HL-60 (cell line): Measurements from ENCODE around the gene MAB21L1.

Experiments used
- GABPA ChIP-seq: IDR thresholded peaks from 2 replicates; pipeline ENCODE4 v1.6.1; 2012; ENCODE audit warnings: low read depth
- POLR2AphosphoS5 ChIP-seq: IDR thresholded peaks from 2 replicates; pipeline ENCODE4 v1.6.1; 2012; ENCODE audit warnings: low read depth
- SPI1 ChIP-seq: IDR thresholded peaks from 2 replicates; pipeline ENCODE4 v1.6.1; 2012; ENCODE audit warnings: low read depth, mild to moderate bottlenecking, borderline replicate concordance
- TF ChIP-seq, protein P1 (sequence below): IDR thresholded peaks from one replicate; pipeline ENCODE4 v1.5.1; 2011; ENCODE audit warnings: low read length, control low read depth, inconsistent platforms; ENCODE audit not compliant: insufficient read depth
- TF ChIP-seq, protein P2 (sequence below): IDR thresholded peaks from 2 replicates; pipeline ENCODE4 v1.6.1; 2012; ENCODE audit warnings: low read depth; ENCODE audit not compliant: insufficient replicate concordance

GRCh38 chr13:35478271-35479037 lies 2.0 kb upstream of the MAB21L1 start:
- TF ChIP-seq, protein P1, sequence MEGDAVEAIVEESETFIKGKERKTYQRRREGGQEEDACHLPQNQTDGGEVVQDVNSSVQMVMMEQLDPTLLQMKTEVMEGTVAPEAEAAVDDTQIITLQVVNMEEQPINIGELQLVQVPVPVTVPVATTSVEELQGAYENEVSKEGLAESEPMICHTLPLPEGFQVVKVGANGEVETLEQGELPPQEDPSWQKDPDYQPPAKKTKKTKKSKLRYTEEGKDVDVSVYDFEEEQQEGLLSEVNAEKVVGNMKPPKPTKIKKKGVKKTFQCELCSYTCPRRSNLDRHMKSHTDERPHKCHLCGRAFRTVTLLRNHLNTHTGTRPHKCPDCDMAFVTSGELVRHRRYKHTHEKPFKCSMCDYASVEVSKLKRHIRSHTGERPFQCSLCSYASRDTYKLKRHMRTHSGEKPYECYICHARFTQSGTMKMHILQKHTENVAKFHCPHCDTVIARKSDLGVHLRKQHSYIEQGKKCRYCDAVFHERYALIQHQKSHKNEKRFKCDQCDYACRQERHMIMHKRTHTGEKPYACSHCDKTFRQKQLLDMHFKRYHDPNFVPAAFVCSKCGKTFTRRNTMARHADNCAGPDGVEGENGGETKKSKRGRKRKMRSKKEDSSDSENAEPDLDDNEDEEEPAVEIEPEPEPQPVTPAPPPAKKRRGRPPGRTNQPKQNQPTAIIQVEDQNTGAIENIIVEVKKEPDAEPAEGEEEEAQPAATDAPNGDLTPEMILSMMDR, result no peak
- TF ChIP-seq POLR2AphosphoS5, result no peak
- TF ChIP-seq, protein P2, sequence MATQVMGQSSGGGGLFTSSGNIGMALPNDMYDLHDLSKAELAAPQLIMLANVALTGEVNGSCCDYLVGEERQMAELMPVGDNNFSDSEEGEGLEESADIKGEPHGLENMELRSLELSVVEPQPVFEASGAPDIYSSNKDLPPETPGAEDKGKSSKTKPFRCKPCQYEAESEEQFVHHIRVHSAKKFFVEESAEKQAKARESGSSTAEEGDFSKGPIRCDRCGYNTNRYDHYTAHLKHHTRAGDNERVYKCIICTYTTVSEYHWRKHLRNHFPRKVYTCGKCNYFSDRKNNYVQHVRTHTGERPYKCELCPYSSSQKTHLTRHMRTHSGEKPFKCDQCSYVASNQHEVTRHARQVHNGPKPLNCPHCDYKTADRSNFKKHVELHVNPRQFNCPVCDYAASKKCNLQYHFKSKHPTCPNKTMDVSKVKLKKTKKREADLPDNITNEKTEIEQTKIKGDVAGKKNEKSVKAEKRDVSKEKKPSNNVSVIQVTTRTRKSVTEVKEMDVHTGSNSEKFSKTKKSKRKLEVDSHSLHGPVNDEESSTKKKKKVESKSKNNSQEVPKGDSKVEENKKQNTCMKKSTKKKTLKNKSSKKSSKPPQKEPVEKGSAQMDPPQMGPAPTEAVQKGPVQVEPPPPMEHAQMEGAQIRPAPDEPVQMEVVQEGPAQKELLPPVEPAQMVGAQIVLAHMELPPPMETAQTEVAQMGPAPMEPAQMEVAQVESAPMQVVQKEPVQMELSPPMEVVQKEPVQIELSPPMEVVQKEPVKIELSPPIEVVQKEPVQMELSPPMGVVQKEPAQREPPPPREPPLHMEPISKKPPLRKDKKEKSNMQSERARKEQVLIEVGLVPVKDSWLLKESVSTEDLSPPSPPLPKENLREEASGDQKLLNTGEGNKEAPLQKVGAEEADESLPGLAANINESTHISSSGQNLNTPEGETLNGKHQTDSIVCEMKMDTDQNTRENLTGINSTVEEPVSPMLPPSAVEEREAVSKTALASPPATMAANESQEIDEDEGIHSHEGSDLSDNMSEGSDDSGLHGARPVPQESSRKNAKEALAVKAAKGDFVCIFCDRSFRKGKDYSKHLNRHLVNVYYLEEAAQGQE, result no peak
- TF ChIP-seq GABPA, result no peak
- no peak for TF ChIP-seq SPI1
